ENCODE measurements around the gene ANO2.

The ANO2 gene

DNA sequence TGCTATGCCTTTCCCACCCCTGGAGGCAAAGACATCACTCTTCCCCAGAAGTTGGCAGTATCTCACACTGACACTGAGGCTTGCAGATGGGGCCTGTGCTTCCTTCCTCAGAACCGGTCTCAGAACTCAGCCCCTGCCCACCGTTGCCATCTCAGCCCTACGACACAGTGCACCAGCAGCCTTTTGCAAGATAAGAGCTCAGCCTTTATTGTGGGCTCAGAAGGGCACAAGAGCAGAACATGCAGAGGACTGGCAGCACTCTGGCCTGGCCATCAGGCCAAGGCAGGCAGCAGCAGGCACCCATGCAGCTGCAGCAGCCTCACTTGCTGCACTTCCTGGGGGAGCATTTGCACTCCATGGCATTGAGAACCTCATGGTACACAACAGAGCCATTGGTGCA is 3.6 kb upstream of the ANO2 start:
- no peak for FAIRE-seq
- no peak for DNase-seq (ENCODE audit: insufficient read length, low spot score)
- TF ChIP-seq POLR2A (IDR thresholded peaks at IDR 0.05; ENCODE audit: low read depth, low read length), result no peak

DNA sequence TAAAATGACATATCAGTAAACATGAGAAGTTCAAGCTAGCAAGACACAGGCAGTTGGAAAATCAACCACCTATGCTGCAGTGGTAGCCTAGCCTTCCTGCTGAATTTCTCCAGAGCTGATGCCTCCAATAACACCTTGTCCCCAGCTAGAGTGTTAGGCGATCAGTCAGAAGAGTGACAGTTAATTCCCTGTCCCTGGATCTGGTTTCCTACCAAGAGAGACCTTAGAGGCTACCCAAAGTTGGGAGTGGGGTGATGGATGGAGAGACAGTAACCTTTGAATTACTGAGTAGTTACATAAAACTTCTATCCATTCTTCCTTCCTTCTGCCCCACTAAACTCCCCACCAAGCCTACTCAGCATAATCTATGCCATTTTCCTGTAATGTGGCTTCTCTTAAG is 1.9 kb upstream of the ANO2 start:
- no peak for FAIRE-seq
- no peak for DNase-seq (ENCODE audit: insufficient read length, low spot score)
- no peak for TF ChIP-seq POLR2A (IDR thresholded peaks at IDR 0.05; ENCODE audit: low read depth, low read length)

DNA sequence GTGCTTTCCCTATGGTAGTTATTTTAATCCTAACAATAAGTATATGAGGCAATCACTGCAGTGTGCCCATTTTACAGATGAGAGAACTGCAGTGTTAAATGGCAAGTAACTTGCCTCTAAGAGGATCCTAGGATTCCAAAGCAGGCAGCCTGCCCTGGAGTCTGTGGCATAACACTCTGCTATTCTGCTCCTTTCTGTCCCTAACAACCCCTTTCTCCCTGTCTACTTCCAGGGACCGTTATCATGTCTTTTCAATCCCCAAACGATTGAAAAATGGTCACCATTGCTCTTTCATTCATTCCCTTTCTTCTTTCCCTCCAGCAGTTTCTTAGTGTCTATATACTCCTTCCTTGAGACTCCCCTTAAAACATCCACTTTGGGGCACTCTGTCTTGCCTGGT is 1.3 kb upstream of the ANO2 start:
- DNase-seq (ENCODE audit: insufficient read length, low spot score) (no peak), FAIRE-seq (no peak)

DNA sequence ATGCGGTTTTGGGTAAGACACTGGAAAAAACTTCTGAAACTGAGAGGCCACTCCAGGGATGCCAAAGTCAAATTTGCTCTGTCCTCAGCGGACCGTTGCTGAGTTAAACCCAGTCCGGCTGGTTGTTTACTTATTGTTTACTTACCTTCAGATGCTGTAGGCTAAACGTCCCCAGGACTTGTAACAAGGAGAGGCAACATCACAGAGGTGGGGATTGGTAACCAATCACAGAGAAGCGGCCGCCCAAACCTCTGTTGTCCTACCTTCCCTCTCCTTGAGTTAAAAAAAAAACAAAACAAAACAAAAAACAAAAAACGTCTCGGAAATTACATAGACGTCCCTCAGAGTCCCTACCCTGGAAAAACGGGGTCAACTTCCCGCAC is 380 bp downstream of the ANO2 start:
- FAIRE-seq (no peak), DNase-seq (ENCODE audit: insufficient read length, low spot score) (no peak)
- TF ChIP-seq POLR2A (IDR thresholded peaks at IDR 0.05; ENCODE audit: low read depth, low read length), result no peak

More for the DNA sequence above, 1.3 kb upstream of the ANO2 start:
- no peak for TF ChIP-seq POLR2A (IDR thresholded peaks at IDR 0.05; ENCODE audit: low read depth, low read length)

DNA sequence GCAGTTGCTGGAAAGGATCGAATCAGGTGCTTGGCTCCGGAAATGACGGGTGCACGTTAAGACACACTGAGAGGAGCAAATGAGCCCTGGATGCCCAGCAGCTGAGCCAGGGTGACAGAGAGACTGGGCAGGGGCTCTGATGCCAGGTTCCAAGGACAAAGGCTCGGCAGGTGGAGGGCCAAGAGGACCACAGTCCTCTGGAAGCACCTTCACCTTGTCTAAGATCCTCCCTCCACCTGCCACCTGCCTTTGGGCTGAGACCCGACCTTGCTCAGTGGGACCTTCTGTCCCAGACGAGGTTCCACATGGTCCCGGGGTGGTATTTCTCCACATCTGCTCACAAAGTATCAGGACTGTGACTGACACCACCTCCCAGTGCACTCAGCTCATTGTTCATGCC is 1.0 kb downstream of the ANO2 start:
- FAIRE-seq (no peak), DNase-seq (ENCODE audit: insufficient read length, low spot score) (no peak)
- no peak for TF ChIP-seq POLR2A (IDR thresholded peaks at IDR 0.05; ENCODE audit: low read depth, low read length)

DNA sequence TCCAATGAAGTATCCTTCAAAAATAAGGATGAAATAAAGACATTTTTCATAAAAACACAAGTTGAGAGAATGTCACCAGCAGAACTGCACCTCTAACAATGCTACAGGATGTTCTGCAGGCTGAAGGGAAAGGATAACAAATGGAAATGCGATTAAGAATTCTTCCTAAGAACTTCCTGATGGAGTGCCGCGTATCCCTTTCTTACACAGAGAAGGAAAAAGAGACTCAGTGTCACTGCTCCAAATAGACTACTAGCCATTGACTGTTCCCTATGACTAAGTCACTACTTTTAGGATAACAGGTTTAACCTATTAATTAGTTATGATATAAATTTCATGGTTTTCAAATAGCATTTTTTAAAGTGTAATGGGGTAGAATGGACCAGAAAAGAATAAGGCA is 3.2 kb downstream of the ANO2 start:
- no peak for DNase-seq (ENCODE audit: insufficient read length, low spot score)
- no peak for TF ChIP-seq POLR2A (IDR thresholded peaks at IDR 0.05; ENCODE audit: low read depth, low read length)
- FAIRE-seq, result no peak

DNA sequence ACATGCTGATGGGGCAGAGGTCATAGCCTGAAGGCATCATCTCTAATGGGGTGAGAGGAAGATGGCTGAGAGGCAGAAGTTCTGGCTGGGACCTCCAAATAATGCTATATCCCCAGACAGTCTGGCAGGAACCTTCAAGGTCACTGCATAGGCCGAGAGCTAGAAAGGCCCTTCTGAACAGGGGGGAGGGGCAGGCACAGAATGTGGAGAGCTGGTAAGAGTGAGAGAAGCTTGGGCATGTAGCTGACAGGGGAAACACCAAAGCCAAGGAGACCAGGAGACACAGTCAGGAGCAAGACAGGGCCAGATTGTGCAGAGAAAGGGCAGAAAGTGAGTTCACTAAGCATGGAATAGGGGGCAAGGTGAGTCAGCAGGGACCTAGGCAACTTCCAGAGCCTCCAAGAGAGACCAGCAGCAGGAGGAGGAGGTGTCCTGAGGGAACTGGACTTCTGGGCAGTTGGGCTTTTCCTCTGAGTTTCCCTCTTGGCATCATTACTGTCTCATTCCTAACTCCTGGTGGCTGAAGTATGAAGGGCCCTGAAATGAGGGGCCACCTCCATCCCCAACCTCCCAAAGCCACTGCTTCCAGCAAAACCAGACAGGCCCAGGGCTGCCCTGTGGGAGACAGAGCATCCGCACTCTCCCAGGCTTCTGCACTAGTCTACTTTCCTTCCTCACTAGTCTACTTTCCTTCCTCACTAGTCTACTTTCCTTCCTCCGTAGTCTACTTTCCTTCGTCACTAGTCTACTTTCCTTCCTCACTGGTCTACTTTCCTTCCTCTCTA is 17.1 kb downstream of the ANO2 start:
- no peak for DNase-seq (ENCODE audit: insufficient read length, low spot score)
- TF ChIP-seq POLR2A (IDR thresholded peaks at IDR 0.05; ENCODE audit: low read depth, low read length), result no peak
- FAIRE-seq, result no peak

DNA sequence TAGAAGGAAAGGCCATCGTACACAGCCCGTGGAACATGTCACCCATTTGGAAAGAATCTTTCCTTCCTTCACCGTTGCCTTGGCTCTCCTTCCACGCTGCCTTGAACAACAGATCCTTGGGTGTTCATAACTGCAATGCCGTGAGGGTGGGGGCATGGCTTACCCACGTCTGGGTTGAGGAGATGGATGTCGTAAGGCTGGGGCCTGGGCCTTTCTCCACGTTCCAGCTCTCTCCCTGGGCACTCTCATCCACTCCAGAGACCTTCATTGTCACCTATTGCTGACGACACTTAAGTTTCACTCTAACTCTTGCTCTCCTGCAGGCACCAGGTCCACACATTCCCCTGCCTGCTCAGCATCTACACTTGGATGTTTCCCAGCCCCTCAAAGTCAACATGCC is 19.4 kb downstream of the ANO2 start:
- no peak for FAIRE-seq

DNA sequence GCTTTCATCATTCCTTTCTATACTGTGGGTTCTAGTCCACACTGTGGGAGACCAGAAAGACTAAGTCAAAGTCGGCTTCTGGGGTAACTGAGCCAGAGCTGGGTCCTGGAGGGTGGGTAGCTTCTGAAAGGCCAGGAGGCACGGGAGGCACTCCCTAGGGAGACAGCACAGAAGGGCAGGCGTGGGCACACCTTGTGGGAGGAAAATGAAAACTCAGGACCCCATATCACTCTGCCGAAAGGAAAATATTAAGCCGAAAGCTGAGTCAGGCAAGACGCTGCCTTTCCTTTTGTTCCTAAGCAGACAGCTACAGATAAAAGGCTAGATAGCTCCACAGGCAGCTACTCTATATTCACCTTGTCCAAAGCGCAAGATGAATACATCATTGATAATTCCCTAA is 20.7 kb downstream of the ANO2 start:
- DNase-seq (ENCODE audit: insufficient read length, low spot score) (no peak), FAIRE-seq (no peak)
- TF ChIP-seq POLR2A (IDR thresholded peaks at IDR 0.05; ENCODE audit: low read depth, low read length), result no peak

More for the DNA sequence above, 19.4 kb downstream of the ANO2 start:
- TF ChIP-seq POLR2A (IDR thresholded peaks at IDR 0.05; ENCODE audit: low read depth, low read length), result no peak
- DNase-seq (ENCODE audit: insufficient read length, low spot score), result no peak

DNA sequence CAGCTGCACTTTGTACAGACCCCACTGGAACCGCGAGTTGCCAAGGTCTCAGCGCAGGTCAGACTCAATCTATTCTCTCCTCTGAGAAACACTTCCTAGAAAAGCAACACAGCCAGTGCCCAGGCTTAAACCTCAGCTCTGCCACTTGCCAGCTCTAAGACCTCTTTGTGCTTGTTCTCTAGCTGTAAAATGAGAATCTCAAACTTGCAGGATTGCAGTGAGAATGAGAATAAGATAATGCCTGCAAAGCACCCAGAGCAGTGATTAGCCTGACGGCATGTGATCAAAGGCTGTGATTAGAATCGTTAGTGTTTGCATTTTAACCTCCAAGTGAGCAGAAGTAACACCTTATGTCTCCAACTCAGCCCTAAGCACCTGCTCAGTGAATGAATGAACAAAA is 21.3 kb downstream of the ANO2 start:
- TF ChIP-seq POLR2A (IDR thresholded peaks at IDR 0.05; ENCODE audit: low read depth, low read length), result no peak
- FAIRE-seq (no peak), DNase-seq (ENCODE audit: insufficient read length, low spot score) (no peak)

DNA sequence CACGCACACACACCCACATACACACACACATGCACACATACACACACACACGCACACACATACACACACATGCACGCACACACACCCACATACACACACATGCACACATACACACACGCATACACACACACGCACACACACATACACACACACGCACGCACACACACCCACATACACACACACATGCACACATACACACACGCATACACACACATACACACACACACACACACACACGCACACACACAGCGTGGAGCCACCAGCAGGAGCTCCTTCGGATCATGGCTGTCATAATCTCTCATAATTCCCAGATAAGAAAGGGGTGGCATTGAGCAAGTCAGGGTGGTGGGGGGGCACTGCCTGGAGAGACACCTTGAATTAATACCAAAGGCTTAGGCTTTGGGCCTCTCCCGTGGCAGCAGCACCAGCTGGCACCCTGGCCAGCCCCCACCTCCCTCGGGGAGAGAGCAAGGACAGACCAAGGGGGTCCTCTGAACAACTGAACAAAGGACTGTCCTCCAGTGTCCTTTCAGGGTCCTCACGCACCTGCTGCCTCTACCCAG is 21.9 kb downstream of the ANO2 start:
- FAIRE-seq, result no peak
- no peak for TF ChIP-seq POLR2A (IDR thresholded peaks at IDR 0.05; ENCODE audit: low read depth, low read length)

DNA sequence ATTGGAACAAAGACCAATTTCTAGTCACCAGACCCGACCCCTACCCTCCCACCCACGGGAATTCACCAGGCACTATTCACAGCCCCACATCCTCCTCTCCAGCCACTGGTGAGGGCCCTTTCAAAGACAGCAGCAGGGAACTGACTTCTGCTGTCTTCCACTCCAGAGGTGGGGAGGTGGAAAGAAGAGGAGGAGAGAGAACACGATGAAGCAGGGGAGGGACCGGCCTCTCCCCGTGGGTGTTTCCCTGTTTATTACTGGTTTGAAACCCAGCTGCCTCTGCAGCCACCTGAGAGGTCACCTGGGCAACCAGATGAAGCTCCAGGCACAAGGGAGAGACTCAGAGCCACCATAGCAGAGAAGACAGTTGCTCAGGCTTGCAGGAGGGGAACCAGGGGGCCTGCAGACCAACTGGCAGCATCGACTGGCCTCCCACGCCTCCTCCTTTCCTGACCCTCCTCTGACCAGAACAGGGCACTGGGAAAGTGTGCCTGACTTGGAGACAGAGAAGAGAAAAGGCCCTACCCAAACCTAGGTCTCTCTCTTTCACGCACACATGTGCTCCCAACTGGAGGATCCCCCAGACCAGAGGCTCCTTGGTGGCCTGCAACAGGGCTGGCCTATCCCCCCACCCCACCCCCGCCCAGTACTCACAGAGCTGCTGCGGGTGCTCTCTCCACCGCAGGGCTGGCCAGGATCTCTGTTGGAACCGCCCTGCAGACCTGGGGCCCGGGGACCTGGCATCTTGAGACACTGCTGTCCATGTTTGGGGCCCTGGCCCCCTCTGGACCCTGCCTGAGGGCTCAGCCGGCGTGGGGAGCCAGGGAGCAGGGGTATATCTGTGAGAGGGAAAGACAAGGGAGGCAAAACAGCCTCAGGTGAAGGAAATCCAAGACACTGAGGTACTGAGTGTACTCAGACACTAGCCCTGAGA is 22.8 kb downstream of the ANO2 start:
- TF ChIP-seq POLR2A (IDR thresholded peaks at IDR 0.05; ENCODE audit: low read depth, low read length), result no peak
- no peak for DNase-seq (ENCODE audit: insufficient read length, low spot score)
- no peak for FAIRE-seq

More for the DNA sequence above, 21.9 kb downstream of the ANO2 start:
- no peak for DNase-seq (ENCODE audit: insufficient read length, low spot score)

DNA sequence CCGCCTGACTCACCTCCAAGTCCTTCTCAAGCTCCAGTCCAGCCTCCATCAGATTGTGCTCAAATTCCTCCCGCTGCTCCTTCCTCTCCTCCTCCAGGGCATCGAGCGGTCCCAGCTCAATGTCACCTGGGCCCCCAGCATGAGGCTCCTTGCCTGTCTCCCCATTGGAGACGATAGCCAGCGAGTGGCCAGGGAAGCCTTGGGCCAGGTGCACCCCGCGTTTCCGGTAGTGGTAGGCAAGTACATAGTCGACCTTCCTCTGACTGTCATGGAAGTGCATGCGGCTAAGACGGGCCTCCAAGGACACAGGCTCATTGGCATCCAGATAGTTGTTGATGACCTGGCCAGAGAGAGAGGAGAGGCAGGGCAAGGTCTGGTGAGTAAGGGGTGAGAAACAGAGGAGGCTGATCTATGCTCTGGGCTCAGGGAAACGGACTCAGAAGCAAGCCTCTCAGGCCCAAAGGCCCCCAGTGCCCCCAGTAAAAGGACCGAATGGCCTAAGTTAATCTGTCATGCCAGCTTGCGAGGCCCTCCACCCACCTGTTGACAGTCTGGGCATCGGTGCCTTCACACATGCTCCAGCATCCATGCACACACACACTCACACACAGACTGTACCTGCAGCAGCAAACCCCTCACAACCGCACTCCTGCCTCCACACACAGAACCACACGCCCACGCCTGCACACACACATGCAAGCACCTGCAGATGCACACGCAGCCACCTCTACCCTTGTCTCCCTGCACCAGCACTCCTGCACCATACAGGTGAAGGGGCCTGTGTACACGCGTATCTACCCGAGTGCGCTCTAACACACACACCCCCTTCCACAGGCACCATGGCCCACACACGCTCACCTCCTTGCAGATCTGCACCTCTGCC is 23.8 kb downstream of the ANO2 start:
- no peak for TF ChIP-seq POLR2A (IDR thresholded peaks at IDR 0.05; ENCODE audit: low read depth, low read length)
- FAIRE-seq, result no peak
- DNase-seq (ENCODE audit: insufficient read length, low spot score), result no peak
